HepG2 (cell line): Measurements from ENCODE around the gene EML2. TPM values are rescaled to one million over a fixed set of nuclear protein-coding genes. Genes with fewer than 3 reads are reported as not detected.

Experiments used
- ATAC-seq: fragments of 200-7000 bp; cut with Tn5 transposase; 3 replicates; pipeline ENCODE4 v1.9.1; 2020; ENCODE audit warnings: mild to moderate bottlenecking, moderate library complexity
- BruUV-seq: library from RNA; stranded (reverse); fragments of 400-500 nt; replicated peaks from 2 replicates; lab custom pipeline; 2021; lab: Mats Ljungman, UMichigan
- CTCF ChIA-PET: fragments of 300-600 bp; formaldehyde crosslinking; extraction: SDS; loops from one replicate; lab custom pipeline; 2021; ENCODE audit warnings: low total read pairs, inconsistent platforms, low intra/inter-chr PET ratio; lab: Yijun Ruan, JAX
- POLR2A ChIA-PET: fragments of 350-600 bp; sonication (Branson Sonifier 250); formaldehyde crosslinking; loops from one replicate; lab custom pipeline; 2020; ENCODE audit warnings: antibody characterized with exemption, inconsistent platforms; lab: Yijun Ruan, JAX
- DNase-seq: peaks from one replicate; pipeline ENCODE4 v3.0.0-alpha.2; 2015; ENCODE audit warnings: low spot score
- FAIRE-seq: peaks from 3 replicates; lab custom pipeline; 2011; peaks lifted over from hg19 to GRCh38; lab: Jason Lieb, UNC
- H2AFZ ChIP-seq: one replicate; pipeline ENCODE4 v1.6.1; 2011; ENCODE audit warnings: low read length, inconsistent platforms
- H3K27ac ChIP-seq: fragments of 300-600 bp; 3 replicates; pipeline ENCODE4 v1.8.0; 2011; ENCODE audit warnings: mixed run types, mild to moderate bottlenecking, mixed read lengths, low read length, inconsistent platforms; ENCODE audit not compliant: insufficient read depth; ENCODE audit errors: extremely low read length
- H3K27me3 ChIP-seq, 2 experiments: fragments of 200-600 bp in 1 of 2; 2 replicates in 1 of 2; 3 replicates in 1 of 2; pipeline versions ENCODE4 v1.6.0 to v1.8.0; 2011; ENCODE audit warnings: low read length in 2 of 2, mild to moderate bottlenecking in 2 of 2, moderate library complexity in 2 of 2, inconsistent platforms in 1 of 2; ENCODE audit not compliant: insufficient read depth in 2 of 2, control insufficient read depth in 1 of 2
- H3K36me3 ChIP-seq, 2 experiments: fragments of 200-600 bp in 1 of 2; replicated peaks in 1 of 2; 2 replicates in 1 of 2; 3 replicates in 1 of 2; pipeline versions ENCODE4 v1.5.1 to v1.8.0; 2011; ENCODE audit warnings: low read length in 2 of 2, inconsistent platforms in 1 of 2; ENCODE audit not compliant: insufficient read depth in 2 of 2, control insufficient read depth in 1 of 2
- H3K4me1 ChIP-seq: 2 replicates; pipeline ENCODE4 v1.5.1; 2012; ENCODE audit warnings: low read length, inconsistent platforms; ENCODE audit not compliant: insufficient read depth
- H3K4me2 ChIP-seq: 2 replicates; pipeline ENCODE4 v1.6.0; 2011; ENCODE audit warnings: low read depth, low read length, inconsistent platforms
- H3K4me3 ChIP-seq, 3 experiments: fragments of 200-600 bp in 1 of 3; sonication (generic), shearing (Covaris generic) in 1 of 3; replicated peaks in 1 of 3; 2 replicates each; pipeline ENCODE4 v1.5.1; 2011 to 2016; ENCODE audit warnings: low read length in 3 of 3, inconsistent platforms in 2 of 3, low read depth in 2 of 3, mild to moderate bottlenecking in 2 of 3, control low read depth in 1 of 3, mixed read lengths in 1 of 3; ENCODE audit not compliant: insufficient read depth in 1 of 3
- H3K79me2 ChIP-seq: one replicate; pipeline ENCODE4 v1.6.1; 2011; ENCODE audit warnings: low read length, inconsistent platforms; ENCODE audit not compliant: insufficient read depth
- H3K9ac ChIP-seq: 2 replicates; pipeline ENCODE4 v1.6.0; 2011; ENCODE audit warnings: mild to moderate bottlenecking, low read depth, low read length, inconsistent platforms; ENCODE audit not compliant: insufficient read depth
- H3K9me3 ChIP-seq: 2 replicates; pipeline ENCODE4 v1.5.1; 2012; ENCODE audit warnings: mild to moderate bottlenecking, low read length
- H4K20me1 ChIP-seq: 2 replicates; pipeline ENCODE4 v1.6.0; 2011; ENCODE audit warnings: inconsistent platforms, mild to moderate bottlenecking, low read length, moderate library complexity; ENCODE audit not compliant: insufficient read depth
- HDAC1 ChIP-seq: sonication (generic); formaldehyde crosslinking; IDR thresholded peaks from 2 replicates; pipeline ENCODE4 v1.5.1; 2020; ENCODE audit warnings: mild to moderate bottlenecking, missing genetic modification reagents
- HNRNPH1 ChIP-seq: fragments of 200-400 bp; formaldehyde crosslinking; optimal IDR thresholded peaks from 2 replicates; pipeline ENCODE3; 2017; ENCODE audit warnings: mild to moderate bottlenecking, low read depth, low read length
- HOXA7 ChIP-seq: sonication (generic); formaldehyde crosslinking; IDR thresholded peaks from 2 replicates; pipeline ENCODE4 v1.8.1; 2022; ENCODE audit warnings: mild to moderate bottlenecking, missing genetic modification reagents, moderate library complexity
- MEIS2 ChIP-seq: sonication (generic); formaldehyde crosslinking; IDR thresholded peaks from 2 replicates; pipeline ENCODE4 v1.9.0; 2021; ENCODE audit warnings: mild to moderate bottlenecking, missing genetic modification reagents
- MTF1 ChIP-seq: sonication (generic); formaldehyde crosslinking; IDR thresholded peaks from 2 replicates; pipeline ENCODE4 v1.5.0; 2020; ENCODE audit warnings: missing genetic modification reagents
- NFE2L2 ChIP-seq: fragments of 150-350 bp; IDR thresholded peaks from 2 replicates; pipeline ENCODE4 v1.6.1; 2014; ENCODE audit warnings: low read length
- SALL2 ChIP-seq: sonication (generic); formaldehyde crosslinking; IDR thresholded peaks from 2 replicates; pipeline ENCODE4 v1.8.1; 2023; ENCODE audit warnings: mild to moderate bottlenecking, missing genetic modification reagents, inconsistent platforms
- SUZ12 ChIP-seq: fragments of 150-350 bp; IDR thresholded peaks from 2 replicates; pipeline ENCODE4 v1.6.1; 2014; ENCODE audit warnings: low read depth, low read length
- TGIF2 ChIP-seq: IDR thresholded peaks from 2 replicates; pipeline ENCODE4 v1.6.1; 2016; ENCODE audit warnings: control low read depth, missing compliant biosample characterization
- XBP1 ChIP-seq: sonication (generic); formaldehyde crosslinking; IDR thresholded peaks from 2 replicates; pipeline ENCODE4 v1.5.0; 2020; ENCODE audit warnings: missing genetic modification reagents
- ZEB1 ChIP-seq: IDR thresholded peaks from 2 replicates; pipeline ENCODE4 v1.6.1; 2012; ENCODE audit warnings: mild to moderate bottlenecking, low read depth, inconsistent platforms; ENCODE audit not compliant: insufficient replicate concordance
- ZNF354B ChIP-seq: sonication (generic); formaldehyde crosslinking; IDR thresholded peaks from 2 replicates; pipeline ENCODE4 v1.8.0; 2022; ENCODE audit warnings: mild to moderate bottlenecking, missing genetic modification reagents
- WGBS: methylation state at CpG from one replicate; pipeline ENCODE4 v1.1.6; 2017; ENCODE audit warnings: low lambda C conversion rate; 5-methylcytosine and 5-hydroxymethylcytosine counted together
- in situ Hi-C: cut with HindIII; loops from 2 replicates; pipeline ENCODE4 v1.10.0; 2017; ENCODE audit warnings: low pct_unique_long_range_greater_than_20kb; ENCODE audit not compliant: extremely low pct_ligation_motif_present
- intact Hi-C: fragments of 100-400 bp; cut with micrococcal nuclease; formaldehyde crosslinking; loops from one replicate; pipeline ENCODE4 v1.10.0; 2022; ENCODE audit not compliant: unreplicated experiment
- polyA plus RNA-seq, 8 experiments: library from polyadenylated mRNA; depleted of rRNA in 3 of 8; stranded (reverse) in 7 of 8; unstranded in 1 of 8; fragments of >200 nt; fragmentation: Illumina TruSeq in 4 of 8; extraction: Trizol in 4 of 8; gene quantifications; 2 replicates each; pipeline versions ENCODE4 v1.2.1 to v1.2.3, GENCODE V29; 2011 to 2016; ENCODE audit warnings: low read depth in 4 of 8, missing spikeins in 1 of 8, mixed read lengths in 1 of 8; ENCODE audit not compliant: insufficient read depth in 1 of 8
- total RNA-seq, 5 experiments: library from RNA; depleted of rRNA; stranded (reverse); fragments of >200 nt; fragmentation: Illumina TruSeq; extraction: Trizol; gene quantifications; 2 replicates each; pipeline ENCODE4 v1.2.3, GENCODE V29; 2016; ENCODE audit warnings: low read depth in 1 of 5
- TF ChIP-seq, protein P1 (sequence below): IDR thresholded peaks from 2 replicates; pipeline ENCODE4 v1.6.1; 2018; ENCODE audit warnings: missing genetic modification reagents, mild to moderate bottlenecking, missing compliant biosample characterization
- TF ChIP-seq, protein P2 (sequence below): sonication (generic); formaldehyde crosslinking; IDR thresholded peaks from 2 replicates; pipeline ENCODE4 v1.5.0; 2020; ENCODE audit warnings: missing genetic modification reagents

Gene EML2
- total and polyA plus RNA-seq, 2 of the 13 experiments (the other 11 are each of a cell fraction or from before 2014, with no cell fraction given), result 7.3 to 12.9 TPM

DNA sequence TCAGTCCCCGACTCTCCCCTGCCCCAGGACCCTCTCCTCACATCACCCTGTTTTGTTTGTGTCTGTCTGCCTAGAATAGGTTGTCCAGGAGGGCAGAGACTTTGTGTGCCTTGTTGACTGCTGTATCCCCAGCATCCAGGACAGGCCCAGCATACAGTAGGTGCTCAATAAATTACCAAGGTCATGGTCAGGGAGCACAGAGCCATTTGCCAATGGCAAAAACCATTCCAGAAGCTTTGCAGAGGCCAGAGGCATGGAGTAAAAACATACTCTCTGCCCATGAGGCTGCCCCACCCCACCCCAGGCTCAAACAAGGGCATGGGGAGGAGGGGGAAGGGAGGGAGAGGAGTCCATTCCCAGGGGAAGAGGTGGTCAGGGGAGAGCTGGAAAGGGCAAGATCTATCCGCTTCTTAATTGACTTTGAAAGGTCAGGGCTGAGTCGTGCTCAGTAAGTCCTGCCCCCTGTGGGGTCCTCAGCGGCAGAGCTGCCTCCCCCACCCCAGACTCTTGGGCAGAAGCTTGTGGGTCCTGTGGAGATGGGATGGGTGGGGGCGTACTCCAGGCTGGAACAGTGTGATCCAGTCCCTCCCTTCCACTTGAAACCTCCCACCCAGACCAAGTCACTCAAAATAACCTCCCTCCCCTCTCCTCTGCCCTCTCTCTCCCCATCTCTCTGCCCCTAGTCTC, 41.6 kb downstream of the EML2 start:
- H2AFZ ChIP-seq, result no peak overlapping the region
- intact Hi-C loops (no loop called here), in situ Hi-C loops (no loop called here)
- H3K9me3 ChIP-seq, result no peaks in the 10 kb centered on the region
- CTCF ChIA-PET, result no interaction called here
- TF ChIP-seq ZNF354B (CRISPR knock-in tag), result no peak
- TF ChIP-seq MEIS2 (CRISPR knock-in tag), result no peak
- TF ChIP-seq, protein P1, sequence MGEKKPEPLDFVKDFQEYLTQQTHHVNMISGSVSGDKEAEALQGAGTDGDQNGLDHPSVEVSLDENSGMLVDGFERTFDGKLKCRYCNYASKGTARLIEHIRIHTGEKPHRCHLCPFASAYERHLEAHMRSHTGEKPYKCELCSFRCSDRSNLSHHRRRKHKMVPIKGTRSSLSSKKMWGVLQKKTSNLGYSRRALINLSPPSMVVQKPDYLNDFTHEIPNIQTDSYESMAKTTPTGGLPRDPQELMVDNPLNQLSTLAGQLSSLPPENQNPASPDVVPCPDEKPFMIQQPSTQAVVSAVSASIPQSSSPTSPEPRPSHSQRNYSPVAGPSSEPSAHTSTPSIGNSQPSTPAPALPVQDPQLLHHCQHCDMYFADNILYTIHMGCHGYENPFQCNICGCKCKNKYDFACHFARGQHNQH (CRISPR knock-in tag), result no peak
- TF ChIP-seq HNRNPH1, result no peak
- TF ChIP-seq MTF1 (CRISPR knock-in tag), result no peak
- no peak for TF ChIP-seq HOXA7 (CRISPR knock-in tag)
- TF ChIP-seq NFE2L2, result no peak
- TF ChIP-seq SUZ12, result no peak
- H3K4me3 ChIP-seq, result no peak overlapping the region
- no peak for ATAC-seq
- POLR2A ChIA-PET, result no interaction called here
- H4K20me1 ChIP-seq, result no peaks in the 10 kb centered on the region
- no peaks in the 10 kb centered on the region for H3K36me3 ChIP-seq
- H3K4me2 ChIP-seq, result no peak overlapping the region
- no peaks in the 10 kb centered on the region for H3K79me2 ChIP-seq
- no TSS peak for BruUV-seq
- WGBS, result 0% methylated on average over 2 of the region's 5 CpGs
- no peak overlapping the region for H3K9ac ChIP-seq
- DNase-seq, result no peak
- no peak overlapping the region for H3K27ac ChIP-seq
- FAIRE-seq, result no peak
- H3K4me1 ChIP-seq, result no peaks in the 10 kb centered on the region
- H3K27me3 ChIP-seq, result peaks cover 7 to 59% of the 10 kb centered on the region in 2 experiments

DNA sequence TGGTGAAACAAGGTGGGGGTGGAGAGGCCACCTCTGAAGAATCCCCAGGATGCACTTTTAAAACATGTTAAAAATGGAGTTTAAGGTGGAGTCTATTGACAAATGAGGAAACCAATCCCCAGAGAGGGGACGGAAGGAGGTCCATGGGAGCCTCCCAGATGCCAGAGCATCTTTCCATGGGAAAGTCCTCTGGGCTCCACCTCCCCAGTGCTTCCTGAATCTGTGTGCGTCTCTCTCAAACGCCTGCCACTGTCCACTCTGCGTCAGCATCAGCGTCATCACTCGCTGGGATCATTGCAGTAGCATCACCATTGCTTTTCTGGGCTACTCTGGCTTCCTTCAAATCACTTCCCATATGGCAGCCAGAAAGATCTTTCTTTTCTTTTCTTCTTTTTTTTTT, 43.4 kb downstream of the EML2 start:
- no peaks in the 10 kb centered on the region for H4K20me1 ChIP-seq
- BruUV-seq, result no TSS peak
- no peak overlapping the region for H3K4me3 ChIP-seq
- no peak for FAIRE-seq
- in situ Hi-C loops (no loop called here), intact Hi-C loops (no loop called here)
- no peak overlapping the region for H3K27ac ChIP-seq
- 34% methylated on average over 6 of the region's 6 CpGs for WGBS
- TF ChIP-seq SALL2 (CRISPR knock-in tag), result no peak
- TF ChIP-seq, protein P2, sequence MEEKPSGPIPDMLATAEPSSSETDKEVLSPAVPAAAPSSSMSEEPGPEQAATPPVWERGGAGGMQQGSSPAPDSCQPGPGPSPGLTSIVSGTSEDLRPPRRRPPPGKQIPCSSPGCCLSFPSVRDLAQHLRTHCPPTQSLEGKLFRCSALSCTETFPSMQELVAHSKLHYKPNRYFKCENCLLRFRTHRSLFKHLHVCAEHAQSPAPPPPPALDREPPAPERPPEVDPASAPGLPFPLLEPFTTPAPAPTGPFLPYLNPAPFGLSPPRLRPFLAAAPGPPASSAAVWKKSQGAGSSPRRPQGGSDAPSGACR (CRISPR knock-in tag), result no peak
- TF ChIP-seq NFE2L2, result no peak
- TF ChIP-seq XBP1, result no peak
- no peak for TF ChIP-seq ZEB1
- TF ChIP-seq HDAC1, result no peak
- no peak for TF ChIP-seq TGIF2 (CRISPR knock-in tag)
- no peaks in the 10 kb centered on the region for H3K9me3 ChIP-seq
- ChIA-PET CTCF (no interaction called here), POLR2A (no interaction called here)
- H3K27me3 ChIP-seq, result peaks cover 4 to 44% of the 10 kb centered on the region in 2 experiments; a peak in 4 of 5 replicates
- DNase-seq, result no peak
- peaks cover 6% of the 10 kb centered on the region for H3K4me1 ChIP-seq
- no peaks in the 10 kb centered on the region for H3K36me3 ChIP-seq
- ATAC-seq, result no peak
- no peak overlapping the region for H2AFZ ChIP-seq
- no peaks in the 10 kb centered on the region for H3K79me2 ChIP-seq
- no peak overlapping the region for H3K4me2 ChIP-seq
- H3K9ac ChIP-seq, result no peak overlapping the region
